HCT116 (cell line): ENCODE results near the gene ESF1. TPM values are rescaled to one million over a fixed set of nuclear protein-coding genes. Genes with fewer than 3 reads are reported as not detected.

Experiments used
- ATAC-seq: fragments of 200-7000 bp; cut with Tn5 transposase; 2 replicates; pipeline ENCODE4 v1.9.1; 2020; ENCODE audit warnings: mild to moderate bottlenecking, moderate library complexity
- BruUV-seq: library from RNA; stranded (reverse); fragments of 400-500 nt; replicated peaks from 2 replicates; lab custom pipeline; 2021; lab: Mats Ljungman, UMichigan
- CTCF ChIA-PET: fragments of 300-600 bp; sonication (Branson Sonifier 250); formaldehyde crosslinking; loops from one replicate; lab custom pipeline; 2021; ENCODE audit warnings: antibody characterized with exemption; lab: Charles Lee
- POLR2A ChIA-PET: fragments of 300-600, 350-600 bp; sonication (Branson Sonifier 250); formaldehyde crosslinking; loops from one replicate; lab custom pipeline; 2021; ENCODE audit warnings: antibody characterized with exemption; lab: Charles Lee
- RAD21 ChIA-PET, 2 experiments: fragments of 300-600 bp; sonication (Branson Sonifier 250); formaldehyde crosslinking; loops; one replicate each; lab custom pipeline; 2023; ENCODE audit warnings: low total read pairs in 2 of 2; ENCODE audit not compliant: uncharacterized antibody in 2 of 2, unreplicated experiment in 2 of 2, low non-redundant PET in 1 of 2; lab: Charles Lee
- DNase-seq: peaks from one replicate; pipeline ENCODE4 v3.0.0-alpha.2; 2010; ENCODE audit warnings: low read depth, low spot score
- H2AFZ ChIP-seq: fragments of 200-600 bp; shearing (Covaris generic), sonication (generic); 2 replicates; pipeline ENCODE4 v1.6.1; 2017; ENCODE audit warnings: low read depth, mixed run types, mixed read lengths, antibody characterized with exemption, low read length; ENCODE audit not compliant: poor library complexity, severe bottlenecking
- H3K27ac ChIP-seq: 2 replicates; pipeline ENCODE4 v1.5.1; 2012; ENCODE audit warnings: low read depth, low read length
- H3K27me3 ChIP-seq: fragments of 200-600 bp; sonication (generic); 2 replicates; pipeline ENCODE4 v1.6.1; 2016; ENCODE audit warnings: mixed run types, low read length, mixed read lengths; ENCODE audit not compliant: insufficient read depth
- H3K36me3 ChIP-seq, 2 experiments: fragments of 200-500 bp in 1 of 2; fragments of 200-600 bp in 1 of 2; sonication (Bioruptor generic) in 1 of 2; sonication (generic) in 1 of 2; 2 replicates each; pipeline versions ENCODE4 v1.5.1 to v1.6.1; 2014 to 2016; ENCODE audit warnings: low read length in 2 of 2, inconsistent platforms in 1 of 2, mixed read lengths in 1 of 2, mixed run types in 1 of 2; ENCODE audit not compliant: insufficient read depth in 2 of 2, control insufficient read depth in 1 of 2
- H3K4me1 ChIP-seq, 2 experiments: fragments of 200-600 bp in 1 of 2; sonication (generic) in 1 of 2; 2 replicates each; pipeline versions ENCODE4 v1.5.1 to v1.6.1; 2012 to 2017; ENCODE audit warnings: low read length in 2 of 2, inconsistent platforms in 1 of 2, mild to moderate bottlenecking in 1 of 2, mixed read lengths in 1 of 2, mixed run types in 1 of 2, moderate library complexity in 1 of 2; ENCODE audit not compliant: insufficient read depth in 2 of 2, control insufficient read depth in 1 of 2
- H3K4me2 ChIP-seq: fragments of 200-600 bp; sonication (generic); 2 replicates; pipeline ENCODE4 v1.6.1; 2017; ENCODE audit warnings: mixed run types, low read length, mixed read lengths
- H3K4me3 ChIP-seq, 2 experiments: fragments of 200-600 bp in 1 of 2; sonication (generic) in 1 of 2; replicated peaks in 1 of 2; 2 replicates each; pipeline ENCODE4 v1.5.1; 2011 to 2016; ENCODE audit warnings: low read length in 2 of 2, control low read depth in 1 of 2, low read depth in 1 of 2, mild to moderate bottlenecking in 1 of 2, mixed read lengths in 1 of 2, mixed run types in 1 of 2
- H3K79me2 ChIP-seq: fragments of 200-600 bp; sonication (generic); 2 replicates; pipeline ENCODE4 v1.6.1; 2017; ENCODE audit warnings: mild to moderate bottlenecking, mixed run types, low read length, moderate library complexity, mixed read lengths; ENCODE audit not compliant: insufficient read depth
- H3K9ac ChIP-seq: fragments of 200-600 bp; sonication (generic); 2 replicates; pipeline ENCODE4 v1.6.1; 2016; ENCODE audit warnings: low read length, mixed read lengths
- H3K9me2 ChIP-seq: fragments of 200-600 bp; sonication (generic), shearing (Covaris generic); 2 replicates; pipeline ENCODE4 v1.6.1; 2017; ENCODE audit warnings: mixed run types, mild to moderate bottlenecking, moderate library complexity; ENCODE audit not compliant: insufficient read depth
- H3K9me3 ChIP-seq, 2 experiments: fragments of 200-500 bp in 1 of 2; fragments of 200-600 bp in 1 of 2; sonication (Bioruptor generic) in 1 of 2; sonication (generic) in 1 of 2; 2 replicates each; pipeline ENCODE4 v1.6.1; 2014 to 2017; ENCODE audit warnings: low read length in 2 of 2, mixed read lengths in 2 of 2, inconsistent platforms in 1 of 2, low read depth in 1 of 2, mild to moderate bottlenecking in 1 of 2, mixed run types in 1 of 2, moderate library complexity in 1 of 2; ENCODE audit not compliant: control insufficient read depth in 1 of 2, insufficient read depth in 1 of 2
- H4K20me1 ChIP-seq: fragments of 200-600 bp; sonication (generic), shearing (Covaris generic); 2 replicates; pipeline ENCODE4 v1.6.1; 2017; ENCODE audit warnings: mixed run types, mild to moderate bottlenecking, moderate library complexity; ENCODE audit not compliant: insufficient read depth
- CBX3 ChIP-seq: IDR thresholded peaks from 2 replicates; pipeline ENCODE4 v1.6.1; 2012; ENCODE audit warnings: low read depth
- ELF1 ChIP-seq: IDR thresholded peaks from 2 replicates; pipeline ENCODE4 v1.6.1; 2012; ENCODE audit warnings: low read depth, borderline replicate concordance
- EZH2phosphoT487 ChIP-seq: fragments of 200-600 bp; IDR thresholded peaks from 2 replicates; pipeline ENCODE4 v1.6.1; 2018; ENCODE audit warnings: antibody characterized with exemption, borderline replicate concordance
- POLR2AphosphoS5 ChIP-seq: IDR thresholded peaks from 2 replicates; pipeline ENCODE4 v1.6.1; 2011; ENCODE audit warnings: mild to moderate bottlenecking, low read depth, low read length, moderate library complexity
- SP1 ChIP-seq: IDR thresholded peaks from 2 replicates; pipeline ENCODE4 v1.6.1; 2012; ENCODE audit warnings: low read depth
- ZBTB33 ChIP-seq: IDR thresholded peaks from 2 replicates; pipeline ENCODE4 v1.6.1; 2011; ENCODE audit warnings: mild to moderate bottlenecking, low read length, moderate library complexity; ENCODE audit not compliant: insufficient replicate concordance; ENCODE audit errors: extremely low read depth
- intact Hi-C: fragments of 100-400 bp; cut with micrococcal nuclease; formaldehyde crosslinking; loops from 2 replicates; pipeline ENCODE4 v1.10.0; 2022
- total RNA-seq: library from RNA; stranded (reverse); gene quantifications from one replicate; pipeline ENCODE4 v1.2.1, GENCODE V29; 2021; ENCODE audit not compliant: unreplicated experiment

ESF1 gene
- total RNA-seq, 1 experiment from 2014 or later, result 25.4 TPM

GRCh38 chr20:13831476-13831875, 46.8 kb upstream of the ESF1 start:
- no TSS peak for BruUV-seq
- CTCF ChIA-PET, result no interaction called here

GRCh38 chr20:13825465-13825864, 40.7 kb upstream of the ESF1 start:
- ATAC-seq (no peak), DNase-seq (no peak)
- CTCF ChIA-PET, result interaction anchor here (1.0 kb wide), 1 partner anchor 8 kb away, joined by 3 read pairs; no protein-coding TSS in a partner anchor
- Histone ChIP-seq H3K4me1 (no peaks in the 10 kb centered on the region), H2AFZ (no peak overlapping the region), H3K27me3 (no peaks in the 10 kb centered on the region; the same call in 1 of the 2 replicates), H3K79me2 (no peaks in the 10 kb centered on the region), H3K27ac (no peak overlapping the region), H3K9ac (no peak overlapping the region), H3K9me2 (no peaks in the 10 kb centered on the region), H3K4me2 (no peak overlapping the region), H3K9me3 (no peaks in the 10 kb centered on the region), H4K20me1 (no peaks in the 10 kb centered on the region), H3K36me3 (no peaks in the 10 kb centered on the region), H3K4me3 (no peak overlapping the region)
- intact Hi-C loops, result no loop called here
- no peak for TF ChIP-seq EZH2phosphoT487
- TF ChIP-seq CBX3, result no peak
- no TSS peak for BruUV-seq
- RAD21 ChIA-PET, result no interaction called here
- POLR2A ChIA-PET, result no interaction called here

More at GRCh38 chr20:13831476-13831875, 46.8 kb upstream of the ESF1 start:
- no peak overlapping the region for H3K4me2 ChIP-seq
- no peak overlapping the region for H3K9ac ChIP-seq
- H3K27ac ChIP-seq, result no peak overlapping the region
- ATAC-seq (no peak), DNase-seq (no peak)
- no peak overlapping the region for H2AFZ ChIP-seq
- H4K20me1 ChIP-seq, result no peaks in the 10 kb centered on the region
- no peaks in the 10 kb centered on the region for H3K36me3 ChIP-seq
- no peak for TF ChIP-seq ELF1
- TF ChIP-seq CBX3, result no peak
- no peak for TF ChIP-seq POLR2AphosphoS5
- TF ChIP-seq SP1, result no peak
- no peak for TF ChIP-seq ZBTB33
- no peak overlapping the region for H3K4me3 ChIP-seq
- intact Hi-C loops, result no loop called here
- RAD21 ChIA-PET, result no interaction called here
- H3K9me2 ChIP-seq, result no peaks in the 10 kb centered on the region
- no peaks in the 10 kb centered on the region for H3K27me3 ChIP-seq
- no peaks in the 10 kb centered on the region for H3K9me3 ChIP-seq
- no peaks in the 10 kb centered on the region for H3K4me1 ChIP-seq
- POLR2A ChIA-PET, result no interaction called here
- H3K79me2 ChIP-seq, result no peaks in the 10 kb centered on the region
